GM19099 (cell line): Measurements from ENCODE around the gene OGFR.

Experiments
- POLR2A ChIP-seq: IDR thresholded peaks from 3 replicates; pipeline ENCODE4 v1.6.1; 2011; ENCODE audit warnings: low read depth; ENCODE audit not compliant: insufficient read length; ENCODE audit errors: extremely low read depth

Gene OGFR

DNA sequence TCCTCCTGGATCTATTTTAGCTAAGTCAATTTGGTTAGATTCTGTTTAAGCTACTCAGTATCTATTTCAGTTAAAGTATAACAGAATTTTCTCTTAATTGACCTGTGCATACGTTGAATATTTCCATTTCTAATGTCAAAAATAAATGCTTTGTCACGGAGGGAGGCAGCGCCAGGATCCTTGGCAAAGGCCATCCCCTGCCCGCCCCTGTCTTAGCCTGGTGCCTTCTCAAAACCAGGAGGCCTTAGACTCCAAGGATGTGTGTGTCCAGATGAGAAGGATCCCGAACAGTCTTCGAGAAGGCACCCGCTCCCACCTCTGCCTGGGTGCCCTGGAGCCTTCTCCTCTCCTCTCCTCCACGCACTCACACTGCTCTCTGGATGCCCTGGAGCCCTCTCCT, 34.6 kb downstream of the OGFR start:
- TF ChIP-seq POLR2A: no peak

DNA sequence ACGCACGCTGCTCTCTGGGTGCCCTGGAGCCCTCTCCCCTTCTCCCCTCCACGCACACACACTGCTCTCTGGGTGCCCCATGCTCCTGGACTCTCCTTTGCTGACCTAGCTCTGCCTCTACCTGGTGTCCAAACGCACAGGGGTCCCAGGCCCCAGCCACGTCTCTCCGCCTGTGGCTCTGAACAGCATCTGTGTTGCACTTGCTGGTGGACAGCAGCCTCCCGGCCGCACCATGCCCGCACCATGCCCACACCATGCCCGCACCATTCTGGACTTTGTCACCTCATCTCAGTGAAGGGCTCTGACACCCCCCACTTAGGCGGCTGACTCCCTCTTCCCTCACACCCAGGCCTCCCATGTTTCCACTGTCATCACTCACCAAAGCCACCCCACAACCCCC, 35.2 kb downstream of the OGFR start:
- TF ChIP-seq POLR2A: no peak

- TF ChIP-seq POLR2A: no peak
These were observed 35.9 kb downstream of the OGFR start for GRCh38 chr20:62840244-62841197.

DNA sequence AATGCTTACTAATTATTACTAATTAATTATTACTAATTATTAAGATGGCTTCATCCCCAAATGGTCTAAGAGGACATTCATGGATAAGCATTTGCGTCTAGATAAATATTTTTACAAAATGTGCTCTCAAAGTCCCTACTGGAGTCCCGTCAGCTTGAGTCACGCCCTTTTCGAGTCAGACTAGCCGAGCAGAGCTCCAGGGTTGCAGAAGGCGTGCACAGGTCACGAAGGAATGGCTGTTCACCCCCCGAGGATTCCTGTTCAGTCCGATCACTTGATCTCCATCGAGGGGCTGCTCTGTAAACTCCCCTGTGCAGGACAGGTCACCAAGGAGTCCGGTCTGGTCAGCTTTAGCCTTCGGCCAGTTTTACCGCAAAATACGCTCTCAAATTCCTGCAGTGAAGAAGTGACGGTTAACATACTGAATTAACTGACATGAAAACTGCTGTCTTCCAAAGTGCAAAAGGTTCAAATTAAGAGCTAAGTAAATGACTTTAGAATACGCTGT, 37.1 kb downstream of the OGFR start:
- no peak for TF ChIP-seq POLR2A

DNA sequence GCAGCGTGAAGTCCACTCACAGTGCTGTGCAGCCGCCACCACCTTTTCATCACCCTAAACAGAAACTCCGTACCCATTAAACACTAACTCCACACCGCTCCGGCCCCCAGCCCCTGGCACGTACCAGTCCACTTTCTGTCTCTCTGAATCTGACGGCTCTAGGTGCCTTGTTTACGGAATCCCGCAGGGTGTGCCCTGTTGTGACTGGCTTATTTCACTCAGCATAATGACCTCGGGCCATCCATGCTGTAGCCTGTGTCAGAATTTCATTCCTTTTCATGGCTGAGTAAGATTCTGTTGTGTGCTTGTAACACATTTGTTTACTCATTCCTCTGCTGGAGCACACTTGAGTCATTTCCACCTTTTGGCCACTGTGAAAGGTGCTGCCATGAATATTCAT, 39.0 kb downstream of the OGFR start:
- no peak for TF ChIP-seq POLR2A

- TF ChIP-seq POLR2A: no peak
These were observed 39.5 kb downstream of the OGFR start for GRCh38 chr20:62844182-62844581.

- no peak for TF ChIP-seq POLR2A
These were observed 41.0 kb downstream of the OGFR start for GRCh38 chr20:62845416-62846160.

DNA sequence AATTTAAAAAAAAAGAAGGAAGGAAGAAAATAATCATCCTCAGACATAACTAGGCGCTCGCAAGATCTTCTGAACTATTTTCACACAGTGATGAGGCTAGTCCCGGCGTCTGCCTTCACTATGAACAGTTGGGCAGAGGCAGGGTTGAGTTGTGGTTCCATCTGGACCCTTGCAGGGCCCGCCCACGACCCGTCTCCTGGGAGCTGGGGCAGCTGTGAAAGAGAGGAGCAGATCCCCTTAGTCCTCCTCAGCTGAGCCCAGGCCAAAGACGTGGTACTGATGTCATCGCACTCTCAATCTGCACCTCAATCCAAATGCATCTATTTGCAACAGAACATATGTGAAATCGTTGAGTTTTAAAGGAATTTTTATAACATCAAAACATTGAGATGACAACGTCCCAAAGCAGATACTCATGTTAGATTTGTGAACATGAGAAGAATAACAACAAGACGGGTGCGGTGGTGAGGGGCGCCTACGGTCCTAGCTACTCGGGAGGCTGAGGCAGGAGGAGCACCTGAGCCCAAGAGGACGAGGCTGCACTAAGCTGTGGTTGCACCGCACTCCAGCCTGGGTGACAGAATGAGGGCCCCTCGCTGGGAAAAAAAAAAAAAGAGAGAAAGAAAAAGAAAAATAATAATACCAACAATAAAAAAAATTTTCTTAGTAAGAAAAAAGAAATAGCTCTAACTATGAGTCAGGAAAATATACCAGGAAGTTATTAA, 41.7 kb downstream of the OGFR start:
- TF ChIP-seq POLR2A: no peak

GRCh38 chr20:62849431-62849830, 44.8 kb downstream of the OGFR start:
- no peak for TF ChIP-seq POLR2A

DNA sequence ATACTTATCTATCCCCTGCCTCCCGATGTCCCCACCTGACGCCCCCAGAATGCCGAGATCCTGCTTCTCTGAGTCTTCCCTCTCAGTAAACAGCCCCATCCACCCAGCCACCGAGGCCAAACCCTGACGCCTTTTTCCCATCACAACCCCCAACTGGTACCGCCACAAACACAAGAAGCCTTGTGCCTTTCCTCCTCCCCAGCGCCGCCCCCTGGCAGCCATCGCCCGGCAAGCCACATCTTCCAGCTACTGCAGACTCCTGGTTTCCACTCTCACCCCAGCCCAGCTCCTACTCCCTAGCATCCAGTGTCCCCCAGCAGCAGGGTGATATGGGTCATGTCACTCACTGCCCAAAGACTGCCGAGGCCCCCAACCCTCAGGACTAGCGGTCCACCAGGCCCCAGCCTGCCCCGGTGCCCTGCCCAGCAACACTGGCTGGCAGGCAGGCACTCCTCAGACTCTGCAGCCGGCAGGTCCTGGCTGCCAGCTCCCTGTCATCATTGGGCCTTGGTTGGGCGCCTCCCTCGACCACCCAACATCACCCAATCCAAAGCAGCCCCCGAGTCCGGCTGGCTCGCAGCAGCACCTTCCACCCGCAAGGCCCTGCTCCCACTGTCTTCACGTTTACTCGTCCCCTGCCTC, 45.8 kb downstream of the OGFR start:
- no peak for TF ChIP-seq POLR2A

- no peak for TF ChIP-seq POLR2A
These were observed 47.6 kb downstream of the OGFR start for GRCh38 chr20:62852196-62852595.

- TF ChIP-seq POLR2A: no peak
These were observed 48.2 kb downstream of the OGFR start for GRCh38 chr20:62852841-62853240.

- TF ChIP-seq POLR2A: no peak
These were observed 49.5 kb downstream of the OGFR start for GRCh38 chr20:62854121-62854520.

DNA sequence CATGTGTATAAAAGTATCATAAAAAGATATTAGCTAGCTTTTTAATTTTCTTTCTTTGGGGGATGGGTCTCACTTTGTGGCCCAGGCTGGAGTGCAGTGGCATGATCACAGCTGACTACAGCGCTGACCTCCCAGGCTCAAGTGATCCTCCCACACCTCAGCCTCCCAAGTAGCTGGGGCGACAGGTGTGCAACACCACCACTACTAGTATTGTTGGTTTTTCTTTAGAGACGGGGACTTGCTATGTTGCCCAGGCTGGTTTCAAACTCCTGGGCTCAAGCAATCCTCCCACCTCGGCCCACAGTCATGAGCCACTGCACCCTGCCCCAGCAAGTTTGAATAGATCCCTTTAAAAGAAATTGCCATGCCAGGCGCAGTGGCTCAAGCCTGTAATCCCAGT, 50.5 kb downstream of the OGFR start:
- TF ChIP-seq POLR2A: no peak
